Pancreas (tissue), 10 donors: ENCODE measurements around the gene IFI30. TPM values are rescaled to one million over a fixed set of nuclear protein-coding genes. Genes with fewer than 3 reads are reported as not detected.

Source experiments
- ATAC-seq, 4 donors: fragments of 200-7000 bp; cut with Tn5 transposase; one replicate each; pipeline versions ENCODE4 v1.8.0 to v1.9.1; 2020; ENCODE audit warnings: mild to moderate bottlenecking in 4 of 4, moderate library complexity in 4 of 4
- DNase-seq, 6 donors: peaks; one replicate each; pipeline ENCODE4 v3.0.0-alpha.2; 2020
- FAIRE-seq: peaks from 2 replicates; lab custom pipeline; 2012; peaks lifted over from hg19 to GRCh38; lab: Jason Lieb, UNC
- H3K27ac ChIP-seq, 4 donors: fragments of 200-600 bp; sonication (generic); 1 replicate in 3 of 4; 2 replicates in 1 of 4; pipeline versions ENCODE4 v1.5.0 to v1.8.0; 2020
- H3K27me3 ChIP-seq, 4 donors: fragments of 200-600 bp; one replicate each; pipeline ENCODE4 v1.8.0; 2021
- H3K36me3 ChIP-seq, 3 donors: fragments of 200-600 bp; sonication (generic) in 1 of 3; one replicate each; pipeline versions ENCODE4 v1.5.0 to v1.8.0; 2020 to 2021
- H3K4me1 ChIP-seq, 3 donors: fragments of 200-600 bp; one replicate each; pipeline ENCODE4 v1.8.0; 2021
- H3K4me3 ChIP-seq, 4 donors: fragments of 200-600 bp; sonication (generic) in 2 of 4; one replicate each; pipeline versions ENCODE4 v1.5.0 to v1.8.0; 2020 to 2021
- H3K9me3 ChIP-seq, 4 donors: fragments of 200-600 bp; one replicate each; pipeline ENCODE4 v1.8.0; 2021
- WGBS, 2 donors: extraction: QIAGEN DNeasy Blood & Tissue Kit; methylation state at CpG; one replicate each; pipeline ENCODE4 v1.1.7; 2013; 5-methylcytosine and 5-hydroxymethylcytosine counted together
- intact Hi-C, 3 donors: fragments of 100-400 bp; cut with DNase I; formaldehyde crosslinking; loops; one replicate each; pipeline versions ENCODE4 v1.11.1 to v1.14.2; 2022
- polyA plus RNA-seq, 2 donors: library from polyadenylated mRNA; stranded (reverse); fragments of 200-250 nt; gene quantifications; one replicate each; pipeline ENCODE4 v1.2.3, GENCODE V29; 2013
- total RNA-seq, 6 donors: library from RNA; stranded (reverse); fragmentation: NEBNext Ultra II Directional in 4 of 6; extraction: Animal tissue kit (Norgen Biotek cat#: 25700) in 4 of 6; gene quantifications; one replicate each; pipeline versions ENCODE4 v1.2.1 to v1.2.4, GENCODE V29; 2021 to 2023
- TF ChIP-seq, protein P1 (sequence below), 4 donors: fragments of 200-600 bp; sonication (generic) in 3 of 4; IDR thresholded peaks; one replicate each; pipeline versions ENCODE4 v1.5.0 to v1.8.0; 2021; ENCODE audit warnings: antibody characterized with exemption in 4 of 4
- donor health status: healthy with polysubstance abuse.
- donor health status: DM: no; HTN: no; CAD: no; lungs with moderate emphysema.
- donor health status: DM: no; HTN: no; CAD: no.
- donor health status: control.
- donor health status: control.
- donor health status: Bipolar disorder and iron deficiency.
- donor health status: DM: yes; HTN: yes; CAD: no.
- donor health status: DM: no; HTN: no; CAD: no.
- donor health status: DM: no; HTN: no; CAD: no.
- donor health status: DM: yes; HTN: yes; CAD: no.

Gene IFI30
- total and polyA plus RNA-seq, 8 donors = 12.2 to 108 (median 21.8) TPM

DNA sequence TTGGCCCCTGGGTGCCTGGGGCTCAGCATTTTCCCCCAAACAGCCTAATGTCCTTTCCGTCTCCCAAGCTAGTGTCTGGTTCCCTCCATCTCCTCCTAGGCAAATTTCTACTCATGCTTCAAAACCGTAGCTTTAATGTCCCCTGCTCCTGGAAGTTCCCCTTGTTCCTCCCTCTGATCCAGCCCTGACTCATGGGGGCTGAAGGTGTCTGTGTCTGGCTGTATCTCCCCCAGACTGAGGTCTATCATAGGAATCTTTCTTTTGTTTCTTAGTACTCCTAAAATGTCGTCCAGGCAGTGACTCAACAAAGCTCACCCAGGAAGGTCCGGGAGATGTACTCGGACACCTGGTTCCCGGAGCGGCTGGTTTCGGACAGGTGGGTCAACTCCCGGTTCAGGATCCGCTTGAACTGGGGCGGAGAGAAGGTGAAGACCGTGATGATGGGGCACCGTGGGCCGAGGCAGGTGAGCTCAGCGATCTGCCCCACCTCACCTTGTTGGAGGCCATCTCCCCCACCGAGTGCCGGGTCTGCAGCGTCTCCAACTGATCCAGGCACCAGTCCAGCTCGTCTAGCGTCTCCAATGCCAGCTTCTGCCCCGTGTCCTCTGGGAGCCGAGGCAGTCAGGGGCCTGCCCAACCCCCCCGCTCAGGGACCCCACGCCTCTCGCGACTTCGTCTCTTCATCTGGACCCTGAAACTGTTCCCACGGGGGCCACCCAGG, 46.5 kb downstream of the IFI30 start:
- H3K4me1 ChIP-seq = peaks cover 0 to 4% (median 4%) of the 10 kb centered on the region in 3 donors
- H3K9me3 ChIP-seq = no peaks in the 10 kb centered on the region
- no peak for FAIRE-seq
- no peak overlapping the region for H3K4me3 ChIP-seq
- ATAC-seq = no peak
- H3K27ac ChIP-seq = no peak overlapping the region
- TF ChIP-seq, protein P1, sequence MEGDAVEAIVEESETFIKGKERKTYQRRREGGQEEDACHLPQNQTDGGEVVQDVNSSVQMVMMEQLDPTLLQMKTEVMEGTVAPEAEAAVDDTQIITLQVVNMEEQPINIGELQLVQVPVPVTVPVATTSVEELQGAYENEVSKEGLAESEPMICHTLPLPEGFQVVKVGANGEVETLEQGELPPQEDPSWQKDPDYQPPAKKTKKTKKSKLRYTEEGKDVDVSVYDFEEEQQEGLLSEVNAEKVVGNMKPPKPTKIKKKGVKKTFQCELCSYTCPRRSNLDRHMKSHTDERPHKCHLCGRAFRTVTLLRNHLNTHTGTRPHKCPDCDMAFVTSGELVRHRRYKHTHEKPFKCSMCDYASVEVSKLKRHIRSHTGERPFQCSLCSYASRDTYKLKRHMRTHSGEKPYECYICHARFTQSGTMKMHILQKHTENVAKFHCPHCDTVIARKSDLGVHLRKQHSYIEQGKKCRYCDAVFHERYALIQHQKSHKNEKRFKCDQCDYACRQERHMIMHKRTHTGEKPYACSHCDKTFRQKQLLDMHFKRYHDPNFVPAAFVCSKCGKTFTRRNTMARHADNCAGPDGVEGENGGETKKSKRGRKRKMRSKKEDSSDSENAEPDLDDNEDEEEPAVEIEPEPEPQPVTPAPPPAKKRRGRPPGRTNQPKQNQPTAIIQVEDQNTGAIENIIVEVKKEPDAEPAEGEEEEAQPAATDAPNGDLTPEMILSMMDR (IDR thresholded peaks at IDR 0.05) = no peak
- peak in 1 of 6 donors; percentile 64 for DNase-seq
- intact Hi-C loops = loop anchor here in 1 of 3 donors (10.0 kb wide), 1 partner anchor 45 kb away; no protein-coding TSS in a partner anchor
- H3K36me3 ChIP-seq = no peaks in the 10 kb centered on the region
- WGBS, 2 donors = 50 to 52% methylated on average over 28 of the region's 28 CpGs
- no peaks in the 10 kb centered on the region for H3K27me3 ChIP-seq

DNA sequence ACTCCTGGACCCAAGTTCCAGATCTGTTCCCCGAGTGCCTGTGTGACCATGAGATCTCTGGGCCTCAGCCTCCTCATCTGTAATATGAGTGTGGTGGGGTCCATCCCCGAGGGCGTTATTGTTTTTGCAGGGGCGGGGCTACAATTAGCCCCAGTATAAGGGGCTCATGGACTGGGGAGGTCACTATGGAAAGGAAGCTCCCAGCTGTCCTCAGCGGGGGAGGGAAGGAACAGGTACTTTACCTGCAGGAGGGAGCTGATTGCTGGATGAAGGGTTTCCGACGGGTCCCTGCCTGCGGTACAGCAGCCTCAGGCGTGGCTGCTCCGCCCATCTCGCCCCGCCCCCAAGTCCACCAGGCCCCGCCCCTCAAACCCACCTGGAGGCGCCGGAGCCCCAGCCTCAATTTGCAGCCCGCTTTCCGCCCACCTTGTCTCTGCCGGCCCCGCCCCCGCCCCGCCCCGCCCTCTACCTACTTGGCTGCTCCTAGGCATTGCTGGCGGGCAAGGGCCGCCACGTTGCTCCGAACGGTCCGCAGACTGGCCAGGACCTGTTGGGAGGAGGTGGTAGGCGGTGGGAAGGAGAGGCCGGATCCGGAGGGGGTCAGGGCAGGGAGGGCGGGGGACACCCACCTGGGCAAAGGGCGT, 47.1 kb downstream of the IFI30 start:
- peak overlapping the region in 1 of 4 donors; percentile 17 for H3K4me3 ChIP-seq
- no peak for ATAC-seq

DNA sequence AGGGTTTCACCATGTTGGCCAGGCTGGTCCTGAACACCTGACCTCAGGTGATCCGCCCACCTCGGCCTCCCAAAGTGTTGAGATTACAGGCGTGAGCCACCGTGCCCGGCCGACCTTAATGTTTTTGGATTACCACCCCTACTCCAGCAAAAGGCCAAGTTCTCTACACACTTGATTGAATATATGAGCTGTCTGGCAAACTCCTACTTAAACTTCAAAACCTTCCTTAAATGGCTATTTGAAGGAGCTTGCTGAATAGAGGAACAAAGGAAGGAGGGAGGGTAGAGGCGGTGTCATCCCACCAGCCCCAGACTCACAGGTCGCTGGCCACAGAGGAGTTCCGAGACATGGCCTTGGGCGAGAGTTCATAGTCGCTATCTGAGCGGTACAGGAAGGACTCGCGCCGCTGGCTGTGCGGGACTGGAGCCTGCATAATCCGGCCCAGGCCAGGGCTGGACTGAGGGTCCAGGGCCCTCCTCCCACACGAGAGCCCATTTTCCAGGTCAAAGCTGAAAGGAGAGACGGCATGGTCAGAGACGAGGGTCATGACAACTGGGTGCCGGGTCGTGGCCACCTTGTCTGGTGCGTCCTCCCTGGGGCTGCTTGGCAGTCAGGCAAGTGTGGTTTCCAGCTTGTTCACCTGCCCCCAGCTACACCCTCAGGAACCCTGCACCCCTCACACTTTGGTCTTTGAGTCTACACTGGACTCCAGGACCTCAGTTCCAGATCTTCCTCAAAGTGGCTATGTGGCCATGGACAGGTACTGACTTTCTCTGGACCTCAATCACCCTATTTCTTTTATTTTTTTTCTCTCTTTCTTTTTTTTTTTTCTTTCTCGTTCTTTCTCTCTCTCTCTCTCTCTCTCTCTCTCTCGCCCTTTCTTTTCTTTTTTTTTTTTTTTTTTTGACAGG, 48.5 kb downstream of the IFI30 start:
- Histone ChIP-seq H3K27me3 (no peaks in the 10 kb centered on the region), H3K27ac (no peak overlapping the region), H3K4me3 (no peak overlapping the region), H3K4me1 (peaks cover 0 to 4% (median 4%) of the 10 kb centered on the region in 3 donors), H3K36me3 (no peaks in the 10 kb centered on the region), H3K9me3 (no peaks in the 10 kb centered on the region)
- no peak for DNase-seq
- 72 to 82% methylated on average over 23 to 25 of the region's 25 CpGs for WGBS, 2 donors
- ATAC-seq = no peak
- no peak for FAIRE-seq
- intact Hi-C loops = no loop called here
- TF ChIP-seq, protein P1 (IDR thresholded peaks at IDR 0.05) = no peak

More for the DNA sequence above, 47.1 kb downstream of the IFI30 start:
- Histone ChIP-seq H3K9me3 (no peaks in the 10 kb centered on the region), H3K4me1 (peaks cover 0 to 4% (median 4%) of the 10 kb centered on the region in 3 donors), H3K27me3 (no peaks in the 10 kb centered on the region), H3K27ac (no peak overlapping the region), H3K36me3 (no peaks in the 10 kb centered on the region)
- DNase-seq = peak in 2 of 6 donors; percentile 37 to 74
- WGBS, 2 donors = 3 to 4% methylated on average over 22 to 32 of the region's 33 CpGs
- TF ChIP-seq, protein P1 (IDR thresholded peaks at IDR 0.05) = no peak
- intact Hi-C loops = no loop called here
- FAIRE-seq = no peak

DNA sequence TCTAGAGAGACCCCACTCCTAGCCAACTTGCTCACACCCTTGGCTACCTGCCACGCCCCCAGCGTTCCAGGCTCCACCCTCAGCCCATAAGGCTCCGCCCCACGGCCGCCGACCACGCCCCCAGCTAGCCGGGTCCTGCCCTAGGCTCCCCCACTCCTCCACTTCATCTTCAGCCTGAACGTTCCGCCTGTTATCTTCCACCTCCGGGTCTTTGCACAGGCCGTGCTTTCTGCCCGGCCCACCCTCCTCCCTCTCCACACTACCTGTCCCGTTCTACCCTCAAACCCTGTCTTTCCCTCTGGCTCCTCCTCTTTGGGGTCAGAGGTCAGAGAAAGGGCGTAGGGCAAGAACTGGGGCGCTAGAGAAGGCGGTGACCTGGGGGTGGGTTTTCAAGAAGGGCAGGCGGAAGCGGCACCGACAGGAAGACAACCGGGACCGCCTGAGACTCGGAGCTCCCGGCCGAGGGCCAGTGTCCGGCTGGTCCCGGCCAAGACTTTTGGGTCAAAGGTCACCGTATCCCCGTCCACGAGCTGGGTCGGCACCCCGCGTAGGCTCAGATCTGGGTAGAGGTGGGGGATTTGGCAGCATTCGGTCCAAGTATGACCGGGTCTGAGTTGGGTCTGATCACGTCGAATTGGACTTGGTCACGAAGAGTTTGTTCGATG, 50.4 kb downstream of the IFI30 start:
- no peaks in the 10 kb centered on the region for H3K36me3 ChIP-seq
- no peaks in the 10 kb centered on the region for H3K9me3 ChIP-seq
- peak overlapping the region in 3 of 4 donors; percentile 26 to 43 (median 29) for H3K4me3 ChIP-seq
- TF ChIP-seq, protein P1 (IDR thresholded peaks at IDR 0.05) = no peak
- intact Hi-C loops = no loop called here
- peaks cover 0 to 4% (median 4%) of the 10 kb centered on the region in 3 donors for H3K4me1 ChIP-seq
- FAIRE-seq (no peak), ATAC-seq (peak; percentile 3 to 11 (median 7)), DNase-seq (peak in 5 of 6 donors; percentile 36 to 80 (median 66))
- WGBS, 2 donors = 6 to 7% methylated on average over 37 to 39 of the region's 39 CpGs
- H3K27me3 ChIP-seq = no peaks in the 10 kb centered on the region
- H3K27ac ChIP-seq = no peak overlapping the region
